SK-N-MC (cell line): Measurements from ENCODE around the gene COL4A1.
A peak's percentile ranks its signal among the peaks of the same experiment; 100 is the strongest.

Experiments
- DNase-seq: peaks from one replicate; pipeline ENCODE4 v3.0.0-alpha.2; 2011; ENCODE audit warnings: low read depth, low spot score
- H3K27ac ChIP-seq: fragments of 200-600 bp; sonication (generic); 2 replicates; pipeline ENCODE4 v1.5.1; 2016; ENCODE audit warnings: mixed run types
- H3K36me3 ChIP-seq: fragments of 200-600 bp; sonication (generic); 2 replicates; pipeline ENCODE4 v1.6.1; 2017; ENCODE audit warnings: antibody characterized with exemption, low read length, mixed read lengths; ENCODE audit not compliant: insufficient read depth
- H3K4me3 ChIP-seq: fragments of 200-600 bp; sonication (generic); 2 replicates; pipeline ENCODE4 v1.5.1; 2016
- H3K9ac ChIP-seq: fragments of 200-600 bp; sonication (generic); 2 replicates; pipeline ENCODE4 v1.8.0; 2017; ENCODE audit warnings: mixed run types, mixed read lengths; ENCODE audit not compliant: insufficient read length
- H3K9me3 ChIP-seq: fragments of 200-600 bp; sonication (generic); 2 replicates; pipeline ENCODE4 v1.6.1; 2017; ENCODE audit warnings: low read depth, mild to moderate bottlenecking, antibody characterized with exemption, low read length, moderate library complexity, mixed read lengths
- EZH2 ChIP-seq: fragments of 200-600 bp; sonication (generic); IDR thresholded peaks from one replicate; pipeline ENCODE4 v1.6.1; 2017; ENCODE audit warnings: antibody characterized with exemption
- FOXP2 ChIP-seq: optimal IDR thresholded peaks from 2 replicates; pipeline ENCODE3; 2011; ENCODE audit warnings: mild to moderate bottlenecking, moderate library complexity; ENCODE audit not compliant: insufficient read depth; ENCODE audit errors: extremely low read length, control extremely low read depth
- POLR2AphosphoS5 ChIP-seq: IDR thresholded peaks from 2 replicates; pipeline ENCODE4 v1.6.1; 2012; ENCODE audit warnings: mild to moderate bottlenecking, low read depth, low read length, borderline replicate concordance

COL4A1 gene

GRCh38 chr13:110197026-110197425 is 109.9 kb downstream of the COL4A1 start:
- no peak for TF ChIP-seq POLR2AphosphoS5
- no peak overlapping the region for H3K27ac ChIP-seq
- H3K36me3 ChIP-seq = peaks cover 3% of the 10 kb centered on the region; the same call in 1 of the 2 replicates

GRCh38 chr13:110195547-110196485 is 111.1 kb downstream of the COL4A1 start:
- no peak for DNase-seq
- Histone ChIP-seq H3K27ac (no peak overlapping the region), H3K4me3 (no peak overlapping the region), H3K9ac (no peak overlapping the region), H3K9me3 (no peaks in the 10 kb centered on the region), H3K36me3 (peaks cover 2% of the 10 kb centered on the region; the same call in 1 of the 2 replicates)
- TF ChIP-seq FOXP2 (no peak), POLR2AphosphoS5 (no peak), EZH2 (no peak)

More at GRCh38 chr13:110197026-110197425, 109.9 kb downstream of the COL4A1 start:
- Histone ChIP-seq H3K9ac (no peak overlapping the region), H3K9me3 (no peaks in the 10 kb centered on the region), H3K4me3 (no peak overlapping the region)
- no peak for DNase-seq

DNA sequence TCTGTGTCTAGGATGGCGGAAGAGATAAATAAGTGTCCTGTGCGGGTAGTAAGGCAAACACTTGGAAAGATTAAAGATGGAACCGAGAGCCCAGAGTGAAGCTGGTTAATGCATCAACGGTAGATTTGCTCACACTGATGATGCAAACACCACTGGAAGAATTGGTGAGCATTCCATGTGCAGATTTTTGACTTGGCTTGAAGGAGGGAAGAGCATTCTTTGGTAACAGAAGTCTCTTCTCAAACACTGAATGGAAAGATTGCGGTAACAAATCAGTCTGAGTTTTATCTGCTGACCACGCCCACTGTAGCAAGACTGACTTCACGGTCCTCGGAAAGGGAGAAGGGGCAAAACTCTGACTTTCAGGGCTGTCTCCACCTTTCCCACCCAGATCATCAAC is 112.5 kb downstream of the COL4A1 start:
- H3K27ac ChIP-seq = no peak overlapping the region
- no peaks in the 10 kb centered on the region for H3K9me3 ChIP-seq
- H3K4me3 ChIP-seq = no peak overlapping the region
- H3K9ac ChIP-seq = no peak overlapping the region
- DNase-seq = no peak
- TF ChIP-seq EZH2 = no peak
- TF ChIP-seq FOXP2 = no peak
- no peak for TF ChIP-seq POLR2AphosphoS5
- no peaks in the 10 kb centered on the region; the same call in 1 of the 2 replicates for H3K36me3 ChIP-seq

DNA sequence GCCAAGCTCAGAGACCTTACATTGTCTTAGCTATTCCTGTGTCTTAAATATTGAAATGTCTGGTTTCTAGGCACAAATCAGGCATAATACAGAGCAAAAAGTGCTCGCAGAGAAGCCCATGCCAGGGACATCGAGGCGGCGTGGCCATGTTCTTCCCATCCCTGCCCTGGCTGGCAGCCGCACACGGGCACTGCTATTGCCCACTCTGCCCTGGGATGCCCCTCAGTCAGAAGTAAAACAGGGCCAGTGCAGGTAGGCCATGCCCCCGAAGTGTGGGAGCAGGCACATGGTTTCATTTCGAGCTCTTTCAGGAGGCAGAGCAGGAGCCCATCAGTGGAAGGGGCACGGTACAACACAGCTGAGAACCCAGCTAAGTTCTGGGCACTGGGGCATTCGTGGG is 113.5 kb downstream of the COL4A1 start:
- no peak for DNase-seq
- Histone ChIP-seq H3K36me3 (no peaks in the 10 kb centered on the region; the same call in 1 of the 2 replicates), H3K4me3 (no peak overlapping the region), H3K9me3 (no peaks in the 10 kb centered on the region), H3K27ac (no peak overlapping the region), H3K9ac (no peak overlapping the region)
- TF ChIP-seq FOXP2 (no peak), EZH2 (no peak), POLR2AphosphoS5 (no peak)

GRCh38 chr13:110192472-110192871 is 114.5 kb downstream of the COL4A1 start:
- TF ChIP-seq POLR2AphosphoS5 = no peak
- TF ChIP-seq FOXP2 = no peak
- TF ChIP-seq EZH2 = no peak

DNA sequence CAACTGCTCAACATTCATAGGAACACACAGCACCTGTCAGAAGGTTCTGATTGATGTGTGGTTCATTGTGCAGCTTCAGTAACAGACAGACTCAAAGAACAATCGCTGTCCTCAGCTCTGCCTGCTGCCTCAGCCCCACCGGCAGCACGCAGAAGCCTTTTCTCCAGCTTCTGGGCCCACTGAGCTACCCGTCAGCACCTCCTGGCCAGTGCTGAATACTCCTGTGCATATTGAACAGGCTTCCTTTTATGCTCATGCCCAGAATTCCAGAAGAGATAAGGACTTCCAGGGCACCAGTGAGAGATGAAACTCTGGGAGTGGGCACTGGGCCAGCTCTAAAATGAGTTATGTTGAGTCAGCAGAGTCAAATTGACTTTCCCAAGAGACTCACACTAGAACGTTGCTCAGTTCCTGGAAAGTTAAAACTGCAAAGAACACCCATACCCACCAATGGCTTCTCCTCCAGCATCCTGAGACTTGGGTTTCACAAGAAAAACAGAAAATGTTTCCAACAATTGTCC is 119.3 kb downstream of the COL4A1 start:
- H3K4me3 ChIP-seq = no peak overlapping the region
- H3K36me3 ChIP-seq = peaks cover 7% of the 10 kb centered on the region; the same call in 1 of the 2 replicates
- TF ChIP-seq EZH2 (no peak), POLR2AphosphoS5 (no peak; the same call in 1 of the 2 replicates), FOXP2 (no peak)
- H3K9me3 ChIP-seq = no peaks in the 10 kb centered on the region
- H3K27ac ChIP-seq = no peak overlapping the region
- H3K9ac ChIP-seq = no peak overlapping the region
- peak; percentile 61 for DNase-seq

More at GRCh38 chr13:110192472-110192871, 114.5 kb downstream of the COL4A1 start:
- DNase-seq = no peak
- no peak overlapping the region for H3K27ac ChIP-seq
- H3K9ac ChIP-seq = no peak overlapping the region
- H3K4me3 ChIP-seq = no peak overlapping the region
- H3K36me3 ChIP-seq = no peaks in the 10 kb centered on the region; the same call in 1 of the 2 replicates
- no peaks in the 10 kb centered on the region for H3K9me3 ChIP-seq

GRCh38 chr13:110186231-110186855 is 120.6 kb downstream of the COL4A1 start:
- DNase-seq = no peak
- Histone ChIP-seq H3K9ac (no peak overlapping the region), H3K4me3 (no peak overlapping the region), H3K9me3 (no peaks in the 10 kb centered on the region), H3K27ac (no peak overlapping the region), H3K36me3 (peaks cover 8% of the 10 kb centered on the region; the same call in 1 of the 2 replicates)
- TF ChIP-seq FOXP2 (no peak), POLR2AphosphoS5 (no peak), EZH2 (no peak)

DNA sequence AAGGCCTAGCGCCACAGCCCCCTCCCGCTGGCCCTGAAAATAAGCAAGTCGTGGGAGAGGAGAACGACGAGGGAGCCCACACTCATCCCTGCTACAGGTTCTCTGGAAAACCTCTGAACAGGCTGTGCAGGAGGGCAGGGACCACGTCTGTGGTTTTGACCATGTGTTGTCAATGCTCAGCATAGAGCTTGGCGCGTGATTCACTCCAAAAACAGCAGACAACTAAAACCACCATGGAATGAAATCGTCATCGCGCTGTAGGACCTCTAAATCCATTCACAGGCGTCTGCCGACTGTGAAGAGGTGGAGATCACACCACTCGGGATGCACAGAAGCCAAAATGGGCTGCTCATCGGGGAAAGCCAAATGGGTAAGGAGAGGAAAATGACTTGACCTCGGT is 121.3 kb downstream of the COL4A1 start:
- Histone ChIP-seq H3K9me3 (no peaks in the 10 kb centered on the region), H3K36me3 (peaks cover 8% of the 10 kb centered on the region; the same call in 1 of the 2 replicates), H3K9ac (no peak overlapping the region), H3K4me3 (no peak overlapping the region), H3K27ac (no peak overlapping the region)
- DNase-seq = no peak
- TF ChIP-seq EZH2 (no peak), FOXP2 (no peak), POLR2AphosphoS5 (no peak)
